DOHH2 (cell line): ENCODE results near the gene KCNN3.

Experiments used
- H3F3A ChIP-seq: fragments of 200-600 bp; sonication (generic), shearing (Covaris generic); 2 replicates; pipeline ENCODE4 v1.6.0; 2016; ENCODE audit warnings: antibody characterized with exemption, mild to moderate bottlenecking; ENCODE audit not compliant: control insufficient read depth, insufficient read depth
- H3K27ac ChIP-seq: fragments of 200-600 bp; sonication (generic); 2 replicates; pipeline ENCODE4 v1.5.1; 2014; ENCODE audit warnings: low read depth, mild to moderate bottlenecking, low read length, moderate library complexity
- H3K27me3 ChIP-seq: fragments of 200-600 bp; sonication (generic); 2 replicates; pipeline ENCODE4 v1.6.1; 2014; ENCODE audit warnings: mild to moderate bottlenecking, low read length, mixed read lengths; ENCODE audit not compliant: control insufficient read depth
- H3K36me3 ChIP-seq: fragments of 200-600 bp; sonication (generic); 2 replicates; pipeline ENCODE4 v1.6.1; 2014; ENCODE audit warnings: mild to moderate bottlenecking, low read length, moderate library complexity, mixed read lengths; ENCODE audit not compliant: control insufficient read depth
- H3K4me1 ChIP-seq: fragments of 200-600 bp; sonication (generic); 2 replicates; pipeline ENCODE4 v1.6.1; 2014; ENCODE audit warnings: mild to moderate bottlenecking, low read length, mixed read lengths; ENCODE audit not compliant: control insufficient read depth
- H3K4me2 ChIP-seq: fragments of 200-600 bp; sonication (generic); 2 replicates; pipeline ENCODE4 v1.6.0; 2014; ENCODE audit warnings: mild to moderate bottlenecking, low read length, moderate library complexity
- H3K4me3 ChIP-seq: fragments of 200-600 bp; sonication (generic); 2 replicates; pipeline ENCODE4 v1.5.1; 2014; ENCODE audit warnings: mild to moderate bottlenecking, low read length, mixed read lengths
- H3K79me2 ChIP-seq: fragments of 200-600 bp; sonication (generic); 2 replicates; pipeline ENCODE4 v1.6.1; 2014; ENCODE audit warnings: mild to moderate bottlenecking, low read length, mixed read lengths; ENCODE audit not compliant: control insufficient read depth
- H3K9me2 ChIP-seq: fragments of 200-600 bp; sonication (generic); replicated peaks from 2 replicates; pipeline ENCODE4 v1.6.1; 2014; ENCODE audit warnings: mild to moderate bottlenecking, low read length, mixed read lengths; ENCODE audit not compliant: control insufficient read depth
- H3K9me3 ChIP-seq: fragments of 200-600 bp; sonication (generic); 2 replicates; pipeline ENCODE4 v1.6.1; 2014; ENCODE audit warnings: antibody characterized with exemption, low read length, mixed read lengths; ENCODE audit not compliant: control insufficient read depth, insufficient read depth
- H4K20me1 ChIP-seq: fragments of 200-600 bp; sonication (generic); 2 replicates; pipeline ENCODE4 v1.6.0; 2014; ENCODE audit warnings: low read depth, mild to moderate bottlenecking, antibody characterized with exemption, low read length, moderate library complexity; ENCODE audit not compliant: control insufficient read depth, insufficient read depth
- CTCF ChIP-seq: fragments of 200-600 bp; sonication (generic); IDR thresholded peaks from one replicate; pipeline ENCODE4 v1.5.1; 2014; ENCODE audit warnings: antibody characterized with exemption, mild to moderate bottlenecking, low read depth, low read length; ENCODE audit not compliant: poor library complexity, severe bottlenecking
- EZH2phosphoT487 ChIP-seq: fragments of 200-600 bp; sonication (generic); IDR thresholded peaks from 2 replicates; pipeline ENCODE4 v1.6.1; 2017; ENCODE audit warnings: borderline replicate concordance, mild to moderate bottlenecking, antibody characterized with exemption, low read length, moderate library complexity, mixed read lengths

KCNN3 gene

DNA sequence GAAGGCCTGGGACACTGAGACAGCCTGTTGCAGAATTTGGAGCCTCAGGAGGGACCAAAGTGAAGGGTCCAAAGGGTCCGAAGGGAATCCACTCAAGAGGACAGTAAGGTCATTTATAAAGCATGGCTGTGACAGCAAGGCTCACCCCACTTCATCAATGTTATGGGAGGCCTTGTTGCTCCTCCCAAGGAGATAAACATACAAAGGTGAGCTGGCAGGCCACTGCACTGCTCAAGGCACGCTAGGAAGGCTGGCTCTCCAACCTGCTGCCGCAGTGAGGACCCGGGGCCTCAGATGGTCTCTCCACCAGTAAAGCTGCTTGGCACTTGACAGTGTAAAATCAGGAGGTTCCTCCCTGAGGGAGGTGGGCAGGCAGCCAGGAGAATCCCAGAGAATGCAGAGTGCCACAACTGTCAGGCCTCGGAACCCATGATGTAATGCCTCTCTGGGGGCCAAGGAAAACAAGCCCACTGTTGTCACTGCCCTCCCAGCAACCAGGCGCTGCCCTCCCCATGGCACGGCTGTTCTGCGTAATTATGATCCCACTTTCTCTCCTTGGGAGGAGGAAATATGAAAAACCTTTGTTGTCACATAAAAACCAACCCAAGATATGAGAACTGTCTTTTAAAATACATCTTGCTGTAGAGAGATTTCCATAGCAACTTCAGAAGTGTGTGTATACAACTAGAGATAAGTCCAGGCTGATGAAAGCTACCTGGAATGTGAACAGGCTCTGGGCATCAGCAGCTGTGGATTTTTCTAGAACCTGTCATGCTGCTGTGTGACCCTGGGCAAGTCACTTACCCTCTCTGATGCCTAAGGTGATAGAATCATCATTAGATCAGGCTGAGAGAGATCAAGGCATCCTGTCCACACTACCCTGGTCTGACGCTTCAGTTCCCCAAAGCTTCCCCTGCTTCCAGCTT, 102.5 kb downstream of the KCNN3 start:
- peaks cover 10% of the 10 kb centered on the region for H3F3A ChIP-seq
- H3K27me3 ChIP-seq = no peaks in the 10 kb centered on the region
- H3K36me3 ChIP-seq = peaks cover 58% of the 10 kb centered on the region
- no peak overlapping the region for H3K4me2 ChIP-seq
- H3K9me2 ChIP-seq = no peaks in the 10 kb centered on the region
- TF ChIP-seq EZH2phosphoT487 (no peak), CTCF (no peak)
- H3K27ac ChIP-seq = no peak overlapping the region
- H3K9me3 ChIP-seq = no peaks in the 10 kb centered on the region
- no peaks in the 10 kb centered on the region for H3K79me2 ChIP-seq
- peaks cover 13% of the 10 kb centered on the region for H3K4me1 ChIP-seq
- no peak overlapping the region for H3K4me3 ChIP-seq
- no peaks in the 10 kb centered on the region for H4K20me1 ChIP-seq

DNA sequence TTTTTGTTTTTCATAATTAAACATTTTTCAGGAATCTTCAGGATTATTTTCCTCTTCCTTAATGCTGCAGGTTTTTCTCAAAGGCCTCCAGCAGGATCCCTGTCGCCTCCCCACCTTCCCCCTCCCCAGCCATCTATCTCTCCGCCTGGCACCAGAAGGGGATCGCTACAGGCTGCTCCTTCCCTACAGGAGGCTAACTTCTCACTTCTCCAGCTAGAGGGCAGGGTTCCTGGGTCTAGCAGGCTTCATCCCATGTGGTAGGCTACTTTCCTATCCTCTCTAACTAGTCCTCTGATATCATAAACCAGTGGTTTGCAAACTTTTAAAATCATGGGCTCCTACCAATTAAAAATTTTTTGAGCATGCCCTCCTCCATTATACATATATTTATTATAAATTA, 104.1 kb downstream of the KCNN3 start:
- Histone ChIP-seq H3K79me2 (no peaks in the 10 kb centered on the region), H3K27me3 (no peaks in the 10 kb centered on the region), H3K9me3 (no peaks in the 10 kb centered on the region), H3F3A (peaks cover 16% of the 10 kb centered on the region), H3K4me1 (peaks cover 13% of the 10 kb centered on the region), H4K20me1 (no peaks in the 10 kb centered on the region), H3K9me2 (no peaks in the 10 kb centered on the region), H3K27ac (no peak overlapping the region), H3K4me3 (no peak overlapping the region), H3K36me3 (peaks cover 41% of the 10 kb centered on the region), H3K4me2 (no peak overlapping the region)
- TF ChIP-seq EZH2phosphoT487 (no peak), CTCF (no peak)

GRCh38 chr1:154764773-154765172, 105.3 kb downstream of the KCNN3 start:
- Histone ChIP-seq H3K4me1 (peaks cover 17% of the 10 kb centered on the region), H3K4me3 (no peak overlapping the region), H3K9me3 (no peaks in the 10 kb centered on the region), H3K4me2 (no peak overlapping the region), H3K36me3 (peaks cover 34% of the 10 kb centered on the region), H3K27me3 (no peaks in the 10 kb centered on the region), H3K27ac (no peak overlapping the region), H3K79me2 (no peaks in the 10 kb centered on the region), H3K9me2 (no peaks in the 10 kb centered on the region), H4K20me1 (no peaks in the 10 kb centered on the region), H3F3A (peaks cover 16% of the 10 kb centered on the region)
- TF ChIP-seq CTCF (no peak), EZH2phosphoT487 (no peak)
